Keratinocyte (primary cell): Measurements from ENCODE around the gene RPS27L. TPM values are rescaled to one million over a fixed set of nuclear protein-coding genes. Genes with fewer than 3 reads are reported as not detected.

Experiments
- DNase-seq: peaks from one replicate; pipeline ENCODE4 v3.0.0-alpha.2; 2011; ENCODE audit warnings: low read depth, missing footprints, low spot score
- FAIRE-seq: peaks from 2 replicates; lab custom pipeline; 2011; peaks lifted over from hg19 to GRCh38; lab: Jason Lieb, UNC
- H2AFZ ChIP-seq: 2 replicates; pipeline ENCODE4 v1.6.0; 2012; ENCODE audit warnings: low read length, control low read depth, inconsistent platforms; ENCODE audit not compliant: control insufficient read depth
- H3K27ac ChIP-seq: 2 replicates; pipeline ENCODE4 v1.5.1; 2011; ENCODE audit warnings: low read length; ENCODE audit not compliant: control insufficient read depth, insufficient read depth
- H3K27me3 ChIP-seq: 3 replicates; pipeline ENCODE4 v1.6.0; 2011; ENCODE audit warnings: low read length; ENCODE audit not compliant: control insufficient read depth, insufficient read depth; ENCODE audit errors: extremely low read depth
- H3K36me3 ChIP-seq, 2 experiments: 2 replicates in 1 of 2; 3 replicates in 1 of 2; pipeline ENCODE4 v1.5.1; 2011; ENCODE audit warnings: low read length in 2 of 2, mild to moderate bottlenecking in 1 of 2; ENCODE audit not compliant: control insufficient read depth in 2 of 2, insufficient read depth in 2 of 2; ENCODE audit errors: extremely low read depth in 1 of 2
- H3K4me1 ChIP-seq: 3 replicates; pipeline ENCODE4 v1.5.1; 2011; ENCODE audit warnings: low read length; ENCODE audit not compliant: control insufficient read depth, insufficient read depth; ENCODE audit errors: extremely low read depth
- H3K4me2 ChIP-seq: 3 replicates; pipeline ENCODE4 v1.6.0; 2011; ENCODE audit warnings: low read depth, low read length; ENCODE audit not compliant: control insufficient read depth, insufficient read depth; ENCODE audit errors: extremely low read depth
- H3K4me3 ChIP-seq, 3 experiments: fragments of 200-600 bp in 1 of 3; sonication (generic) in 1 of 3; 2 replicates in 2 of 3; 3 replicates in 1 of 3; pipeline ENCODE4 v1.5.1; 2011 to 2016; ENCODE audit warnings: low read length in 3 of 3, mild to moderate bottlenecking in 3 of 3, control low read depth in 2 of 3, inconsistent platforms in 1 of 3, low read depth in 1 of 3, mixed read lengths in 1 of 3, mixed run types in 1 of 3, moderate library complexity in 1 of 3; ENCODE audit not compliant: control insufficient read depth in 2 of 3, insufficient read depth in 2 of 3; ENCODE audit errors: extremely low read depth in 1 of 3
- H3K79me2 ChIP-seq: 2 replicates; pipeline ENCODE4 v1.6.0; 2012; ENCODE audit warnings: low read length; ENCODE audit not compliant: control insufficient read depth, insufficient read depth
- H3K9ac ChIP-seq: 3 replicates; pipeline ENCODE4 v1.6.0; 2011; ENCODE audit warnings: low read length; ENCODE audit not compliant: control insufficient read depth, insufficient read depth; ENCODE audit errors: extremely low read depth
- H3K9me1 ChIP-seq: 3 replicates; pipeline ENCODE4 v1.6.0; 2011; ENCODE audit warnings: low read length; ENCODE audit not compliant: control insufficient read depth, insufficient read depth; ENCODE audit errors: extremely low read depth
- H3K9me3 ChIP-seq: 2 replicates; pipeline ENCODE4 v1.5.1; 2012; ENCODE audit warnings: low read depth, low read length; ENCODE audit not compliant: control insufficient read depth
- H4K20me1 ChIP-seq: 3 replicates; pipeline ENCODE4 v1.6.0; 2011; ENCODE audit warnings: low read length; ENCODE audit not compliant: control insufficient read depth, insufficient read depth; ENCODE audit errors: extremely low read depth
- CTCF ChIP-seq, 3 experiments: IDR thresholded peaks in 1 of 3; conservative IDR thresholded peaks in 1 of 3; optimal IDR thresholded peaks in 1 of 3; 2 replicates in 2 of 3; 3 replicates in 1 of 3; pipeline versions ENCODE3 to v1.5.1; 2011; ENCODE audit warnings: low read length in 3 of 3, mild to moderate bottlenecking in 3 of 3, moderate library complexity in 2 of 3, control low read depth in 1 of 3, inconsistent platforms in 1 of 3; ENCODE audit not compliant: insufficient read depth in 2 of 3; ENCODE audit errors: extremely low read depth in 1 of 3
- EZH2 ChIP-seq: IDR thresholded peaks from one replicate; pipeline ENCODE4 v1.6.1; 2012; ENCODE audit warnings: inconsistent platforms, mild to moderate bottlenecking, low read length, moderate library complexity
- dilution Hi-C: fragments of 300-500 bp; cut with MboI; formaldehyde crosslinking; loops from one replicate; pipeline ENCODE4 v1.7.0; 2020; ENCODE audit warnings: low sequenced_read_pairs; ENCODE audit not compliant: extremely low pct_ligation_motif_present
- polyA plus RNA-seq, 5 experiments: library from polyadenylated mRNA; depleted of rRNA in 3 of 5; stranded (reverse) in 3 of 5; stranded (forward) in 1 of 5; unstranded in 1 of 5; fragments of >200 nt; gene quantifications; 1 replicate in 1 of 5; 2 replicates in 3 of 5; 3 replicates in 1 of 5; pipeline versions ENCODE4 v1.2.1 to v1.2.3, GENCODE V29; 2011 to 2012; ENCODE audit warnings: missing spikeins in 2 of 5, low read depth in 1 of 5, low replicate concordance in 1 of 5

The RPS27L gene
- polyA plus RNA-seq, 1 donor (not counting 4 experiments of a cell fraction or from before 2014, with no cell fraction given), result 208 TPM

- H3K4me1 ChIP-seq, result peaks cover 5% of the 10 kb centered on the region
- FAIRE-seq, result no peak
- DNase-seq, result no peak
- TF ChIP-seq CTCF (optimal IDR thresholded peaks at IDR 0.05 in 1 of 3, IDR thresholded peaks at IDR 0.05 in 1 of 3, conservative IDR thresholded peaks at IDR 0.05 in 1 of 3; ENCODE audit: extremely low read depth in 1 of 3, insufficient read depth in 2 of 3, low read length in 3 of 3) (no peak), EZH2 (no peak)
- H3K27me3 ChIP-seq, result no peaks in the 10 kb centered on the region
- no peak overlapping the region for H3K27ac ChIP-seq
- no peaks in the 10 kb centered on the region for H3K9me3 ChIP-seq
- no peak overlapping the region for H3K9ac ChIP-seq
- no peaks in the 10 kb centered on the region for H3K79me2 ChIP-seq
- dilution Hi-C loops, result no loop called here
- no peaks in the 10 kb centered on the region for H4K20me1 ChIP-seq
- H3K4me2 ChIP-seq, result no peak overlapping the region
- no peak overlapping the region for H3K4me3 ChIP-seq
- H2AFZ ChIP-seq, result no peak overlapping the region
- H3K36me3 ChIP-seq, result no peaks in the 10 kb centered on the region
- H3K9me1 ChIP-seq, result no peaks in the 10 kb centered on the region
These were observed 16.3 kb downstream of the RPS27L start for GRCh38 chr15:63140936-63141335.

GRCh38 chr15:63136742-63137141, 20.5 kb downstream of the RPS27L start:
- Histone ChIP-seq H3K4me3 (no peak overlapping the region), H3K9me3 (no peaks in the 10 kb centered on the region), H2AFZ (no peak overlapping the region), H3K27ac (peak overlapping the region; percentile 36), H3K4me1 (peaks cover 10% of the 10 kb centered on the region), H3K4me2 (no peak overlapping the region), H3K36me3 (no peaks in the 10 kb centered on the region), H4K20me1 (no peaks in the 10 kb centered on the region), H3K9me1 (no peaks in the 10 kb centered on the region), H3K79me2 (no peaks in the 10 kb centered on the region), H3K9ac (no peak overlapping the region), H3K27me3 (no peaks in the 10 kb centered on the region)
- dilution Hi-C loops, result no loop called here
- FAIRE-seq (peak; percentile 13), DNase-seq (no peak)
- no peak for TF ChIP-seq CTCF (optimal IDR thresholded peaks at IDR 0.05 in 1 of 3, IDR thresholded peaks at IDR 0.05 in 1 of 3, conservative IDR thresholded peaks at IDR 0.05 in 1 of 3; ENCODE audit: extremely low read depth in 1 of 3, insufficient read depth in 2 of 3, low read length in 3 of 3)
- TF ChIP-seq EZH2, result no peak
